Stimulated activated CD8-positive, alpha-beta memory T cell treated with anti-CD3 and anti-CD28 coated beads, Interleukin-12 subunit alpha, Interleukin-12 subunit beta, amount 100 ng/mL, for 1 hour (primary cell): ENCODE measurements around the gene ROGDI.

Experiments
- DNase-seq: peaks from one replicate; pipeline ENCODE4 v3.0.0-alpha.2; 2020; ENCODE audit warnings: low read depth

Gene ROGDI, protein sequence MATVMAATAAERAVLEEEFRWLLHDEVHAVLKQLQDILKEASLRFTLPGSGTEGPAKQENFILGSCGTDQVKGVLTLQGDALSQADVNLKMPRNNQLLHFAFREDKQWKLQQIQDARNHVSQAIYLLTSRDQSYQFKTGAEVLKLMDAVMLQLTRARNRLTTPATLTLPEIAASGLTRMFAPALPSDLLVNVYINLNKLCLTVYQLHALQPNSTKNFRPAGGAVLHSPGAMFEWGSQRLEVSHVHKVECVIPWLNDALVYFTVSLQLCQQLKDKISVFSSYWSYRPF

DNA sequence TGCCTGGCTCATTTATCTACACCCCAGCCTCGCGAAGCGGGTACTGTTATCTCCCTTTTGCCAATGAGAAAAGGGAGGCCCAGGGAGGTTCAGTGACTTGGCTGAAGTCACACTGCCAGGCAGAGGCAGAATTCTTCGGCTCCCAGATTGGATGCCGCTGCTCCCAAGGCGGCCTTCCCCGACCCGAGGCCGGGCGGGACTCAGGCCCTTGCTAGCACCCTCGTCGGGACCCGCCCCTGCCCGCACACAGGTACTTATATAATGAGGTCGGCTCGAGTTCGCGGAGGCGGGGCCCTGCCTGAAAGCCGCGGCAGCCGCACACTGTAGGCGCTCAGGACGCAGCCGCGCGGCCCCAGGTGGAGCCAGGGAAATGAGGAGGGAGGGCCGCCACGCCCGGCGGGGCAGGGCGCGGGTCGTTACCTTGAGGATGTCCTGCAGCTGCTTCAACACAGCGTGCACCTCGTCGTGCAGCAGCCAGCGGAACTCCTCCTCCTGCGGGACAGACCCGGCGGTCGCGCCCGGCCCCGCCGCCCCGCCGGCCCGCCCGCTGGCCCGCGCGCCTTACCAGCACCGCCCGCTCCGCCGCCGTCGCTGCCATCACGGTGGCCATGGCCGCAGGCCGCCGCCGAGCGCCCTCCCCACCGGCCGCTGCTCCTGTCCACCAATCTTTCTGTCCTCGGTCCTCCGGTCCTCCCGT, at the start of gene ROGDI:
ROGDI (minus strand) TSS at position 672 of the 697 bp plus-strand sequence; CDS start at position 610, 62 bp downstream.
- DNase-seq: peak; percentile 53

- DNase-seq: no peak
These were observed 47.8 kb upstream of the ROGDI start for GRCh38 chr16:4850211-4850610.

GRCh38 chr16:4847774-4848587, 45.5 kb upstream of the ROGDI start:
- DNase-seq: peak; percentile 2

GRCh38 chr16:4846901-4847773, 44.7 kb upstream of the ROGDI start, which contains the start of the genes GLYR1 and UBN1:
TSS of gene GLYR1 (minus strand) at chr16:4847288. CDS start at chr16:4847265, 23 bp downstream.
TSS of gene UBN1 (plus strand) at chr16:4847481. CDS start at chr16:4852918, 5,437 bp downstream.
- peak; percentile 100 for DNase-seq

- no peak for DNase-seq
These were observed 44.1 kb upstream of the ROGDI start for GRCh38 chr16:4846503-4846900.

GRCh38 chr16:4840984-4841383, 38.6 kb upstream of the ROGDI start:
- no peak for DNase-seq

DNA sequence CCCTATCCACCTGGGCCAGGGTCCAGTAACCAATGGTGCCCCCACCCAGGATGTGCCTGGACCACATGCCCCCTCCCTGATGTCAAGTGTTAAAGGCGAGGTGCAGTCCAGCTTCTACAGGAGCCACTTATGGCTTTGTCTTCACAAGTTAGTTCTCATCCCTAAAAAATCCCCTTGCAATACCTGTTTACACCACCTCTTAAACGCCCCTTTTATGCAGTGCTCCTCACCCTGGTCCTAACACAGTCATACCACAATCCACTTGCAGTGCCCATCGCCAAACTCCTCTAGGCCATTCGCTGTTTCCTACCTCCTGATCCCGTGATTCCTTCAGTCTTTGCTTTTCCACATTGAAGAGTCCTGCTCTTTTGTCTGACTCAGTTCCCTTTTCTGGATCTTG, 37.5 kb upstream of the ROGDI start:
- no peak for DNase-seq

- DNase-seq: no peak
These were observed 35.5 kb upstream of the ROGDI start for GRCh38 chr16:4837733-4838501.

DNA sequence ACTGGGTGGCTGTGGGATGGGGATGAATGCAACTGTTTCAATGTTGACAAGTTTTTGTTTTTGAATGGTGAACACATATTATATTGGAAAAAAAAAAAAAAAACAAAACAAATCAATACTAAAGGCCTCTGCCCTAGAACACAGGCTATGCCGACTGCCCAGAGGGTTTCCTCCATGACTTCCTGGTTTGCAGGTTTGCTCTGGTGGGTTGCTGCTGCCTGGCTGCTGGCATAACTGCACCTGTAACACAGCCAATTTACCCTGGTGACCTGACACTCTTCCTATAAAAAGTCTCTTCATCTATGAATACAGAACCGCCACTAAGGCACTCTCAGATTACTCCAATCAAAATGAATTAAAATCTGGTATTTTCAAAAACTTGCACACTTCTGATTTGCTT, 34.3 kb upstream of the ROGDI start:
- no peak for DNase-seq

DNA sequence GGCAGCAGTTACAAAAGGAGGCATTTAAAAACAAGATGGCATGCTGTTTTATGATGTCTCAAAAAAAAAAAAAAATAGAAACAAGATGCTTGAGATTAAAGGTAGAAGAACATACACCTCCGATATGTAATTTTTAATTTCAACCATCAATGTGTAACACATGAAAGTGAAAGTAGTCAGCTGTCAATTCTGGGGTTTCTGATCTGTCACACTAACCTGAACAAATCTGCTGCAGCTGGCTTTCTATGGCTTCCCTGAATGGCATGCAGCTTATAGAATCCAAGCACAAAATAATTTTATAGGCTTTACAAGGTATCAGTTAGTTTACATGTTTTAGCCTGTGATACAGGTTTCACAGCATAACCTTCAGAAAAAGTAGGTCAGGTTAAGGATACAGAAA, 31.2 kb upstream of the ROGDI start:
- DNase-seq: no peak

DNA sequence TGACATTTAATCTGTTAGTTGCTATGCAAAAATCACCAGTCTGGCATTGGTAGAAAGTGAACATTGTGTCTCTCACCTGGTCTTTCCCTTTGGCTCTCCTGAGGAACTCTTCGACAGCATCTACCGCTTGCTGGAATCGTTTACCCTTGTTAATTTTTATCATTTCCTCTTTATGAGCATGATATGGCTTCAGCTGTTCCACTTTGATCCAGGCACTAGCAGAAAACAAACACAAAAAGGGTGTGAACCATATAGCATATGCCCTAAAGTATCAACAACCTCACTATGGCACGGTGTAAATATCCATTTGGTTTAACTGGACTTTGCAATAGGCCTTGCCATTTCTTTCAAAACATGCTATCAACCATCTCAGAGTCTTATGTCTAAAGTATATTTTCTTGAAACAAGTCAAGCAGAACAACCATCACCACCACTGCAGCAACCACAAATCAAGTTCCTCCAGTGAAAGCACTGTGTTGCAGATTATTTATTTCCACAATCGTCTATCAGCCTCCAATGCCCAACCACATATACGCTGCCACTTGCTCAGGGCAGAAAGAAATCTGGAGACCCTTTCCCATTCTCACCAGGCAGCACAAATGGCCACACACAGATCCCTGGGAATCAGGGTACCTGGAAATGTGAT, 30.4 kb upstream of the ROGDI start:
- DNase-seq: no peak

- no peak for DNase-seq
These were observed 29.2 kb upstream of the ROGDI start for GRCh38 chr16:4831616-4832015.

- no peak for DNase-seq
These were observed 28.0 kb upstream of the ROGDI start for GRCh38 chr16:4830408-4830807.

- no peak for DNase-seq
These were observed 26.3 kb upstream of the ROGDI start for GRCh38 chr16:4828567-4829321.

- no peak for DNase-seq
These were observed 24.5 kb upstream of the ROGDI start for GRCh38 chr16:4826980-4827379.

DNA sequence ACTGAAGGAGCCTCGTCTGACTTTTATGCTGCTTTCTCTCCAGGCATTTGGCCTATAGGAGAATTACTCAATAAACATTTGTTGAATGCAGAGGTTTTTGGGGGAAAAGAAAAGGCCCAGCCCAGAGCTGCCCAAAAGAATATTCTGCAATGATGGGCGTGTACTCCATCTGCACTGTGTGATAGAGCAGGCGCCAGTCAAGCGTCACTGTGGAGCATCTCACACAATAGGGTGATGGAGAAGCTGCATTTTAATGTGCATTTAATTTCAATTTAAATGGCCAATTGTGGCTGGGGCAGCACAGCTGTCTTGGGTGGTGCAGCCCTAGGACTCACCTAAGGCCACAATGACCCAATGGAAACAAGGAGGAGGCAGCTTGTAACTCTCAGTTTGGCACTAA, 24.1 kb upstream of the ROGDI start:
- DNase-seq: no peak

DNA sequence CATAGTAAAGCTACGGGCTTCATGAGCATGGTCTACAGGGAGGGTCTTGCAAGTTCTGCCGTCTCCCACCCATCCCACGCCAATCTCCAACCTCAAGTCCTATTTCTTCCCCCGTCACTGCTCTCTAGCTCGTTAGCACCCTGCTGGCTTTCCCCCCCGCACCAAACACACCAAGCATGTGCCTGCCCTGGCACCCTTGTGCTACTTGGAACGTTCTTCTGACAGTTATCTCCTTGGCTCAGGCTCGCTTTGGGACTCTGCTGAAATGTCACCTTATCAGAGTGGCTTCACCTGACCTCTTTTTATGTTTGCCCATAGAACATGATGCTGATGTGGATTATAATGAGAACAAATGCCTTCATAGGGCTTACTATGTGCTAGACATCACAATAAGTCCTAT, 22.8 kb upstream of the ROGDI start:
- DNase-seq: no peak

- no peak for DNase-seq
These were observed 18.2 kb upstream of the ROGDI start for GRCh38 chr16:4820652-4821051.

GRCh38 chr16:4814542-4815173, 12.2 kb upstream of the ROGDI start:
- no peak for DNase-seq
